NCI-H2196 treated with DMSO at 0.1 percent for 48 hours (cell line): ENCODE results near the gene GPX7.
"Not testable (repeated sequence)": the region's sequence is repeated elsewhere in the genome, so short reads cannot be mapped to it uniquely, and the experiment has no call there.

Source experiments
- DNase-seq: peaks from one replicate; lab custom pipeline; 2025; ENCODE audit not compliant: unreplicated experiment; lab: John Stamatoyannopoulos, UW

The GPX7 gene

GRCh38 chr1:52601991-52602855 lies at the start of gene GPX7:
TSS of gene GPX7 (plus strand) at chr1:52602371. CDS start at chr1:52602410, 39 bp downstream.
- no peak for DNase-seq

GRCh38 chr1:52552505-52553361 lies 49.4 kb upstream of the GPX7 start, which contains the start of gene TUT4:
TSS of gene TUT4 (minus strand) at chr1:52553092. CDS start at chr1:52526280, 26,812 bp downstream.
- DNase-seq, result peak; percentile 59

DNA sequence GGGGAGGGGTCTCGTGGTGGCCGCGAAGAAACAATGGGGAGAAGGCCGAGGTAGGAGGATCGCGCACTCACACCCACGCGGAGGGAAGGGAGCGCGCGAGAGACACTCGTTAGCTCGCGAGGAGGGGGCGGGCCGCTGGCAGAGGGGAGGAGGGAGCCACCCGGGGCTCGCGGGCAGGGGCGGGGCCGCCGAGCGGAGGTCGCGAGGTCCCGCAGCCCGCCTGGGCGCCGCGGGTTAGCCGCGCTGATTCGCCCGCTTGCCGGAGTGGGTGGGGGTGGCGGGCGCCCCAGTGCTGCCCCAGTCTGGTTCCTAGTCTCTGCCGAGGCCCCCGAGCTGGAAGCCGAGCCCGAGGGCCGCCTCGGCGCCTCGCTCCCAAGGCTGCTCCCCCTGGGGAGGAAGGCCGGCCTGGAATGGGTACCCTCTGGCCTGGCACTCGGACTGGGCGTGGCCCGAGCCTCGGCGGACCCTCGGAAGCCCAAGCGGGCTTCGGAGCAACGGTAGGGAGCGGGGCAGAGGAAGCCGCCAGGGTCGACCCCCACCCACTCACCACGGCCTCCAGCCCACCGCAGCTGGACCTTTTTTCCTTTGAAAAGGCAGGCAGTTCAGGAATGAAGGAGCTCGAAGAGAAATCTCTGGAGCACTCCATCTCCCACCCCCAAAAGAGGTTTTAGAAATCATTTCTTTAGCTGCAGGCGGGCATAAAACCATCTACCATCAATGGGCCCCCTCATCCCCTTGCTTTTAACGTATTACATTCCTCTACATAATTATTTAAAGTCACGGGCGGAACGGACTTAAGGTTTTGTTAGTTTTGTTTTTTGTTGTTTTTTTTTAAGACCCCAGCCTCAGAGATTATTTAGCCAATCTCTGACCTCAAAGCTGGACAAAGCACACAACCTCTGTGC lies 48.6 kb upstream of the GPX7 start:
- DNase-seq, result peak; percentile 72

DNA sequence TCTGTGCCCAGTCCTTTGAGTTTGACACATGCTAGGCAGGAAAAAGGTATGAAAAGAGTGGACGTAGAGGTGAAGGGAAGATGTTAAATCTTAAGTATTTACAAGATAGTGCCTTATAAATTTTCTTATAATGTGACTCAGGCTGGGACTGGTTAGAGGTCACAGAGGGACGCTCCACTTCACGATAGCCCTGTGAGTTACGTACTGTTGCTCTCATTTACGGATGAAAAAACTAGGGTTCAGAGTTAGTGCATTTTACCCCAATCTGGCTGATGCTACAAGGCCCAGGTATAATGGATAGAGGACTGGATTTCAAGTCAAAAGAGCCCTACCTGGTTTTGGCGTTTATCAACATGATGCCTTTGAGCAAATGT lies 47.9 kb upstream of the GPX7 start:
- no peak for DNase-seq

GRCh38 chr1:52554756-52555155 lies 47.4 kb upstream of the GPX7 start:
- DNase-seq, result no peak

- DNase-seq, result no peak
Observed at GRCh38 chr1:52556641-52557360, 45.4 kb upstream of the GPX7 start.

DNA sequence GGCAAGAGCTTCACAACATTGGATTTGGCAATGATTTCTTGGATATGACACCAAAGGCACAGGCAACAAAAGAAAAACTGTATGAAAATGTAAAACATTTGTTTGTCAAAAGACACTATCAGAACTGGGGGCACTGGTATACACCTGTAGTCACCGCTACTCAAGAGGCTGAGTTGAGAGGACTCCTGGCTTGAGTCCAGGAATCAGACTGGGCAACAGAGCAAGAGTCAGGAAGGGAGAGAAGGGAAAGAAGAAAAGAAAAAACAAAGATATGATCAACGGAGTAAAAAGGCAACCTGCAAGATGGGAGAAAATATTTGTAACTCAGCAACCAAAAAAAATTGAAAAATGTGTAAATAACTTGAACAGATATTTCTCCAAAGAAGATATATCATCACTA lies 43.2 kb upstream of the GPX7 start:
- no peak for DNase-seq

DNA sequence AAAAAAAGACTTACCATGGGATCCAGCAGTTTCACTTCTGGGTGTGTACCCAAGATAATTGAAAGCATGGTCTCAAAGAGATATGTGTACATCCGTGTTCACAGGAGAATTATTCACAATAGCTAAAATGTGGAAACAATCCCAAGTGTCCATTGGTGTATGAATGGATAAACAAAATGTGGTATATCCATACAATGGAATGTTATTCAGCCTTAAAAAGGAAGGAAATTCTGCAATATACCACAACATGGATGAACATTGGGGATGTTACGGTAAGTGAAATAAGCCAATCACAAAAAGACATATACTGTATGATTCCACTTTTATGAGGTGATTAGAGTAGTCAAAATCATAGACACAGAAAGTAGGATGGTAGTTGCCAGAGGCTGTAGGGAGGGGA lies 42.3 kb upstream of the GPX7 start:
- no peak for DNase-seq

- no peak for DNase-seq
Observed at GRCh38 chr1:52562766-52563165, 39.4 kb upstream of the GPX7 start.

DNA sequence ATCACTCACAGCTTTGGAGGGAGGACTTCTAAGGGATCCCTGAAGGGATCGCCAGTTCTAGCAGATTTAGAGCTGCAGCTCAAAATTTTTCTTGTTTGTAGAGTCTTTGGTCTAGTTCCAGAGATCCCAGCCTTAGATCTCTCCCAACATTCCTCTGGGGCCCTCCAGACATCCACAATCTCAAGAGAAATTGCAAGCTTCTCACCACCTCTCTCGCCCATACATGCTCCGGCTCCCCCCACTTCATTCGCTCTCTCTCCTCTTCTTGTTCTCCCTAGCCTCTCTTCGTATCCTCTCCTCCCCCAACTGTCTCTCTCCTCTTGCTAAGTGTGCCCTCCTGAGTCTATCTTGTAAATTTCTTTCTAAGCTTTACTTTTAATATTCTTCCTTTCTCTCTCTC lies 34.2 kb upstream of the GPX7 start:
- DNase-seq, result no peak

- no peak for DNase-seq
Observed at GRCh38 chr1:52569449-52570210, 32.5 kb upstream of the GPX7 start.

DNA sequence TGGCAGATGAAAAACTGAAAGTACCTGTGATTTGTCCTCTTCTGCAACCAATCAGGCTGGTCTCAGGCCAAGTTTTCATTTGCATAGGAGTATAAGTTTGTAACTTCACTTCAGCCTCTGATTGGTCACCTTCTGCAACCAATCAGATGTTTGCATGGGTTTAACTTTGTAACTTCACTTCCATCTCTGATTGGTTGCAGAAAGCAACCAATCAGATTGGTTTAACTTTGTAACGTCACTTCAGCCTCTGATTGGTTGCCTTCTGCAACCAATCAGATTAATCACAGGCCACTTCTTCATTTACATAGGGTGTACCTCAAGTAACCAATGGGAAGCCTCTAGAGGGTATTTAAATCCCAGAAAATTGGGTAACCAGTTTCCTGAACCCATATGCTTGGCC lies 30.4 kb upstream of the GPX7 start:
- no peak for DNase-seq

DNA sequence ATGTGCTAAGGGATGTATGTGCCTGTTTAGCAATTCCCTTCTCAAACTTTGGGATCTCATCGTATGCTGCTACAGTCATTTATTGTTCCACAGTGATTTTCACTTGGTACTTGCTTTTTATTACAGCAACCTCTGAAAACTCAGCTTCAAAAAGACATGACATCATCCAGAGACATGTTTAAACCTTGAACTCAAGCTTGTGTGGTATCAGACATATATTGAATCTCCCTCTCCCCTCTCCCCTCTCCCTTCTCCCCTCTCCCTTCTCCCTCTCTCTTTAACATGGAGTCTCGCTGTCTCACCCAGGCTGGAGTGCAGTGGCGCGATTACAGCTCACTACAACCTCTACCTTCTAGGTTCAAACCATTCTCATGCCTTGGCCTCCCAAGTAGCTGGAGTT lies 29.8 kb upstream of the GPX7 start:
- DNase-seq, result no peak

GRCh38 chr1:52574594-52574993 lies 27.6 kb upstream of the GPX7 start:
- DNase-seq, result no peak

- DNase-seq, result no peak
Observed at GRCh38 chr1:52576074-52576473, 26.1 kb upstream of the GPX7 start.

DNA sequence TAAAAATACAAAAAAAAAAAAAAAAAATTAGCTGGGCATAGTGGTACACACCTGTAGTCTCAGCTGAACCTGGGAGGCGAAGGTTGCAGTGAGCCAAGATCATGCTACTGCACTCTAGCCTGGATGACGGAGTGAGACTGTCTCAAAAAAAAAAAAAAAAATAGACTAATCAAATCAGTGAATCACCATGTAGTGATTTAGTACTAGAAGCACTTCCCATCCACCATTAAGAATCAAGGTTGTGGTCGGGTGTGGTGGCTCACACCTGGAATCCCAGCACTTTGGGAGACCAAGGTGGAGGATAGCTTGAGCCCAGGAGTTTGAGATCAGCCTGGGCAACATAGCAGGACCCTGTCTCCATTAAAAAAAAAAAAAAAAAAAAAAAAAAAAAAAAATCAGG lies 24.1 kb upstream of the GPX7 start:
- not testable (repeated sequence) for DNase-seq

DNA sequence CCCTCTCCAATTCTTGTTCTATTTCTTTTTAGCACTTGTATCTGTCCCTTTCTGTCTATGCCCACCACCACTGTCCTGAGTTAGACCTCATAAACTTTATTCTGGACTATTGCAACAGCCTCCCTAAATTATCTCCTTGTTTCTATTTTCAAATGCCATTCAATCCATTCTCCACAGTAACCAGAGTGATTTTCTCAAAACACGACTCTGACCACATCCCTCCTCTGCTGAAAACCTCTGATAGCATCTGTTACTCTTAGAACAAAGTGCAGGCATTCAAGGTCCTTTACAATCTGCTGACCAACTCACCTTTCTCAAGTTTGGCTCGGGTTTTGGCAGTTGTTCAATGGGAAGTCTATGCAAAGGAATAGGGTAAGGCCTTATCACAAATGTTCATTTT lies 22.8 kb upstream of the GPX7 start:
- no peak for DNase-seq

DNA sequence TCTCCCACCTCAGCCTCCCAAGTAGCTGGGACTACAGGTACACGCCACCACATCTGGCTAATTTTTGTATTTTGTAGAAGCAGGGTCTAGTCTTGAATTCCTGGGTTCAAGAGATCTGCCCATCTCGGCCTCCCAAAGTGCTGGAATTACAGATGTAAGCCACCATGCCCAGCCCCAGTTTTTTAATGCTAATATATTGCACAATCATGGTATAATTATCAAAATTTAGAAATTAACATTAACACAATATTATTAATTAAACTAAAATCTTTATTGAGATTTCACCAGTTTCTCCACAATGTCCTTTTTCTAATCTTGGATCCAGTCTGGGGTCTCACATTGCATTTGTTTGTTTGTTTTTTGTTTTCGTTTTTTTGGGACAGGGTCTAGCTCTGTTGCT lies 21.9 kb upstream of the GPX7 start:
- no peak for DNase-seq

GRCh38 chr1:52582116-52582696 lies 20.0 kb upstream of the GPX7 start:
- no peak for DNase-seq
